Neural cell (in vitro differentiated cells): ENCODE results near the gene SH3RF3. TPM values are rescaled to one million over a fixed set of nuclear protein-coding genes. Genes with fewer than 3 reads are reported as not detected.

Source experiments
- H2AFZ ChIP-seq: fragments of 200-600, 300-800 bp; sonication (generic), shearing (Covaris generic); 2 replicates; pipeline ENCODE4 v1.6.0; 2014; ENCODE audit warnings: low read depth, mild to moderate bottlenecking, antibody characterized with exemption, low read length, moderate library complexity
- H3F3A ChIP-seq: fragments of 200-600 bp; shearing (Covaris generic); 2 replicates; pipeline ENCODE4 v1.6.1; 2016; ENCODE audit warnings: mild to moderate bottlenecking, moderate library complexity, mixed read lengths, antibody characterized with exemption, low read length; ENCODE audit not compliant: insufficient read depth, poor library complexity, severe bottlenecking
- H3K27ac ChIP-seq: fragments of 200-600, 300-800 bp; sonication (generic), shearing (Covaris generic); 2 replicates; pipeline ENCODE4 v1.5.1; 2014; ENCODE audit warnings: mild to moderate bottlenecking, low read length, moderate library complexity
- H3K27me3 ChIP-seq: fragments of 300-800, 200-600 bp; sonication (generic), shearing (Covaris generic); 2 replicates; pipeline ENCODE4 v1.6.0; 2014; ENCODE audit warnings: mild to moderate bottlenecking, low read depth, low read length, moderate library complexity; ENCODE audit not compliant: insufficient read depth
- H3K36me3 ChIP-seq: fragments of 300-800, 200-600 bp; sonication (generic), shearing (Covaris generic); 2 replicates; pipeline ENCODE4 v1.5.1; 2014; ENCODE audit warnings: mild to moderate bottlenecking, antibody characterized with exemption, low read length, moderate library complexity; ENCODE audit not compliant: insufficient read depth
- H3K4me2 ChIP-seq: fragments of 300-800, 200-600 bp; sonication (generic), shearing (Covaris generic); 2 replicates; pipeline ENCODE4 v1.6.0; 2014; ENCODE audit warnings: mild to moderate bottlenecking, low read length
- H3K4me3 ChIP-seq: fragments of 300-800, 200-600 bp; sonication (generic), shearing (Covaris generic); 2 replicates; pipeline ENCODE4 v1.5.1; 2014; ENCODE audit warnings: mild to moderate bottlenecking, low read length, moderate library complexity
- H3K79me2 ChIP-seq: fragments of 200-600 bp; shearing (Covaris generic); replicated peaks from 2 replicates; pipeline ENCODE4 v1.6.0; 2014; ENCODE audit warnings: mild to moderate bottlenecking, low read length, moderate library complexity; ENCODE audit not compliant: insufficient read depth
- H3K9ac ChIP-seq: fragments of 300-800, 200-600 bp; sonication (generic), shearing (Covaris generic); 2 replicates; pipeline ENCODE4 v1.6.1; 2016; ENCODE audit warnings: mild to moderate bottlenecking, low read length, mixed read lengths
- H3K9me2 ChIP-seq: fragments of 200-600 bp; shearing (Covaris generic); 2 replicates; pipeline ENCODE4 v1.6.1; 2016; ENCODE audit warnings: mild to moderate bottlenecking, low read length, mixed read lengths; ENCODE audit not compliant: insufficient read depth
- H3K9me3 ChIP-seq: fragments of 200-600, 300-800 bp; sonication (generic), shearing (Covaris generic); 2 replicates; pipeline ENCODE4 v1.6.1; 2016; ENCODE audit warnings: mild to moderate bottlenecking, mixed run types, low read length, moderate library complexity, mixed read lengths
- H4K20me1 ChIP-seq: fragments of 200-600 bp; shearing (Covaris generic); 2 replicates; pipeline ENCODE4 v1.6.1; 2016; ENCODE audit warnings: mild to moderate bottlenecking, mixed run types; ENCODE audit not compliant: insufficient read depth
- CTCF ChIP-seq: fragments of 450-650 bp; IDR thresholded peaks from 2 replicates; pipeline ENCODE4 v1.5.1; 2014; ENCODE audit warnings: antibody characterized with exemption, mild to moderate bottlenecking, moderate library complexity; ENCODE audit not compliant: poor library complexity, severe bottlenecking
- EP300 ChIP-seq: fragments of 450-650 bp; conservative IDR thresholded peaks from 2 replicates; pipeline ENCODE4 v1.6.1; 2014; ENCODE audit warnings: antibody characterized with exemption, mild to moderate bottlenecking, moderate library complexity; ENCODE audit not compliant: poor library complexity, severe bottlenecking
- MXI1 ChIP-seq: fragments of 450-650 bp; conservative IDR thresholded peaks from 2 replicates; pipeline ENCODE4 v1.6.1; 2014; ENCODE audit warnings: antibody characterized with exemption, mild to moderate bottlenecking; ENCODE audit not compliant: poor library complexity, severe bottlenecking
- POLR2AphosphoS5 ChIP-seq: IDR thresholded peaks from 2 replicates; pipeline ENCODE4 v1.6.1; 2012
- RAD21 ChIP-seq: fragments of 450-650 bp; conservative IDR thresholded peaks from 2 replicates; pipeline ENCODE4 v1.6.1; 2014; ENCODE audit warnings: antibody characterized with exemption, mild to moderate bottlenecking, moderate library complexity
- SMC3 ChIP-seq: fragments of 450-650 bp; conservative IDR thresholded peaks from 2 replicates; pipeline ENCODE4 v1.6.1; 2014; ENCODE audit warnings: antibody characterized with exemption, mild to moderate bottlenecking, moderate library complexity; ENCODE audit not compliant: poor library complexity
- TAF1 ChIP-seq: IDR thresholded peaks from 2 replicates; pipeline ENCODE4 v1.6.1; 2012; ENCODE audit warnings: low read depth
- polyA plus RNA-seq: library from polyadenylated mRNA; depleted of rRNA; stranded (reverse); fragments of >200 nt; gene quantifications from 2 replicates; pipeline ENCODE4 v1.2.3, GENCODE V29; 2014
- TF ChIP-seq, protein P1 (sequence below): IDR thresholded peaks from 2 replicates; pipeline ENCODE4 v1.6.1; 2012; ENCODE audit warnings: borderline replicate concordance

The SH3RF3 gene
- polyA plus RNA-seq, 1 donor from 2014 or later, result 0.53 TPM

DNA sequence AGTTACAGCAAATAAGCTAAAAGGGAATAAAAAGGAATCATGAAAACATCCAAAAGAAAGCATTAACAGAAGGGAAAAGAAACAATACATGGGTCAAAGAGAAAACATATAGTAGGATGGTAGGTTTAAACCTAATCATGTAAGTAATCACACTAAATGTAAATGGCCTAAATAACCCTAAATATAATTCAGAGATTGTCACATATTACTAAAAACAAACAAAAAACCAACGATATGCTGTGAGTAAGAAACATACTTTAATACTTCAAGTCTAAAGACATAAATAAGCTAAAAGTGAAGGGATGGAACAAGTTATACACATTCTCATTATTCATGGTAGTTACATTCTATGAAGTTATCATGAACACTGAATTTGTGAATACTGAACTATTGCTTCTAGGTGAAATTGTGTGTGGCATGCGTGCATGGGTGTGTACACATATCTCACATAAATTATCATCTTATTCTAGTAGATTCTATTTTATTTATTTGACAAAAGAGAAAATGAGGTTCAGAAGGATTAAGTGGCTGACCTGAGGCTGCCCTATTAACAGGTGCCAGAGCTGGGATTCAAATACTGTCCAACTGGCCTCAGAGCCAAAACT, 313.8 kb downstream of the SH3RF3 start:
- H3K27me3 ChIP-seq, result no peaks in the 10 kb centered on the region
- H3K36me3 ChIP-seq, result no peaks in the 10 kb centered on the region
- no peak overlapping the region for H3K27ac ChIP-seq
- no peak overlapping the region for H3K4me2 ChIP-seq
- H2AFZ ChIP-seq, result no peak overlapping the region
- no peaks in the 10 kb centered on the region for H3K9me2 ChIP-seq
- no peak for TF ChIP-seq SMC3
- TF ChIP-seq, protein P1, sequence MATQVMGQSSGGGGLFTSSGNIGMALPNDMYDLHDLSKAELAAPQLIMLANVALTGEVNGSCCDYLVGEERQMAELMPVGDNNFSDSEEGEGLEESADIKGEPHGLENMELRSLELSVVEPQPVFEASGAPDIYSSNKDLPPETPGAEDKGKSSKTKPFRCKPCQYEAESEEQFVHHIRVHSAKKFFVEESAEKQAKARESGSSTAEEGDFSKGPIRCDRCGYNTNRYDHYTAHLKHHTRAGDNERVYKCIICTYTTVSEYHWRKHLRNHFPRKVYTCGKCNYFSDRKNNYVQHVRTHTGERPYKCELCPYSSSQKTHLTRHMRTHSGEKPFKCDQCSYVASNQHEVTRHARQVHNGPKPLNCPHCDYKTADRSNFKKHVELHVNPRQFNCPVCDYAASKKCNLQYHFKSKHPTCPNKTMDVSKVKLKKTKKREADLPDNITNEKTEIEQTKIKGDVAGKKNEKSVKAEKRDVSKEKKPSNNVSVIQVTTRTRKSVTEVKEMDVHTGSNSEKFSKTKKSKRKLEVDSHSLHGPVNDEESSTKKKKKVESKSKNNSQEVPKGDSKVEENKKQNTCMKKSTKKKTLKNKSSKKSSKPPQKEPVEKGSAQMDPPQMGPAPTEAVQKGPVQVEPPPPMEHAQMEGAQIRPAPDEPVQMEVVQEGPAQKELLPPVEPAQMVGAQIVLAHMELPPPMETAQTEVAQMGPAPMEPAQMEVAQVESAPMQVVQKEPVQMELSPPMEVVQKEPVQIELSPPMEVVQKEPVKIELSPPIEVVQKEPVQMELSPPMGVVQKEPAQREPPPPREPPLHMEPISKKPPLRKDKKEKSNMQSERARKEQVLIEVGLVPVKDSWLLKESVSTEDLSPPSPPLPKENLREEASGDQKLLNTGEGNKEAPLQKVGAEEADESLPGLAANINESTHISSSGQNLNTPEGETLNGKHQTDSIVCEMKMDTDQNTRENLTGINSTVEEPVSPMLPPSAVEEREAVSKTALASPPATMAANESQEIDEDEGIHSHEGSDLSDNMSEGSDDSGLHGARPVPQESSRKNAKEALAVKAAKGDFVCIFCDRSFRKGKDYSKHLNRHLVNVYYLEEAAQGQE, result no peak
- TF ChIP-seq RAD21, result no peak
- no peak overlapping the region for H3K4me3 ChIP-seq
- H4K20me1 ChIP-seq, result no peaks in the 10 kb centered on the region
- H3K9ac ChIP-seq, result no peak overlapping the region
- no peaks in the 10 kb centered on the region for H3K9me3 ChIP-seq
- H3K79me2 ChIP-seq, result no peaks in the 10 kb centered on the region
- peaks cover 8% of the 10 kb centered on the region for H3F3A ChIP-seq

DNA sequence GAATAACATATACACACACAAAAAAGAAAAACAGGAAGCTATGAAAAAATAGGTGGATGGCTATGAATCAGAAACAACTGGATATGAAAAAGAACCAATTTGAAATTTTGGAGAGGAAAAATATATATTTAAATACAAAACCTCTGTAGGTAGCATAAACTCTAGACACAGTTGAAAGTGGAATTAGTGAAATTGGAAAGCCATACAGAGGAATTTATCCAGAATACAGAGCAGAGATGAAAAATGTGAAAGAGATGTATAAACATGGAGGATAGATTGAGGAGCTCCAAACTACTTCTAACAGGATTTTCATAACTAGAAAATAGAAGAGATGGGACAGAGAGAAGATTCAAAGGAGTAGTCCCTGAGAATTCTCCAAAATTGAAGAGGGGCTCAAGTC, 315.9 kb downstream of the SH3RF3 start:
- no peak overlapping the region for H3K27ac ChIP-seq
- no peaks in the 10 kb centered on the region for H3F3A ChIP-seq
- H3K4me3 ChIP-seq, result no peak overlapping the region
- H3K36me3 ChIP-seq, result no peaks in the 10 kb centered on the region
- no peaks in the 10 kb centered on the region for H3K79me2 ChIP-seq
- H3K4me2 ChIP-seq, result no peak overlapping the region
- H4K20me1 ChIP-seq, result no peaks in the 10 kb centered on the region
- H3K9me3 ChIP-seq, result no peaks in the 10 kb centered on the region
- TF ChIP-seq, protein P1, result no peak
- TF ChIP-seq SMC3, result no peak
- H3K27me3 ChIP-seq, result no peaks in the 10 kb centered on the region
- H3K9me2 ChIP-seq, result no peaks in the 10 kb centered on the region
- H3K9ac ChIP-seq, result no peak overlapping the region
- H2AFZ ChIP-seq, result no peak overlapping the region

GRCh38 chr2:109446278-109447131, 317.5 kb downstream of the SH3RF3 start:
- no peak overlapping the region for H3K4me2 ChIP-seq
- no peak for TF ChIP-seq CTCF
- no peak for TF ChIP-seq EP300
- TF ChIP-seq, protein P1, result no peak
- no peak for TF ChIP-seq SMC3
- TF ChIP-seq POLR2AphosphoS5, result no peak
- no peak for TF ChIP-seq MXI1
- TF ChIP-seq TAF1, result no peak

More at GRCh38 chr2:109446278-109447131, 317.5 kb downstream of the SH3RF3 start:
- peak overlapping the region; percentile 49 for H3K9ac ChIP-seq
- no peaks in the 10 kb centered on the region for H3K9me3 ChIP-seq
- H3F3A ChIP-seq, result no peaks in the 10 kb centered on the region
- H3K36me3 ChIP-seq, result no peaks in the 10 kb centered on the region
- H3K27ac ChIP-seq, result peak overlapping the region; percentile 69
- H2AFZ ChIP-seq, result no peak overlapping the region
- no peaks in the 10 kb centered on the region for H4K20me1 ChIP-seq
- H3K79me2 ChIP-seq, result no peaks in the 10 kb centered on the region
- no peak overlapping the region for H3K4me3 ChIP-seq
- H3K27me3 ChIP-seq, result no peaks in the 10 kb centered on the region
- H3K9me2 ChIP-seq, result no peaks in the 10 kb centered on the region
